Colonic mucosa (tissue), 4 donors: ENCODE results near the gene CEP85L. TPM values are rescaled to one million over a fixed set of nuclear protein-coding genes. Genes with fewer than 3 reads are reported as not detected.

ENCODE experiments used
- DNase-seq: peaks from one replicate; pipeline ENCODE4 v3.0.0-alpha.2; 2020
- H3K27ac ChIP-seq: fragments of 200-600 bp; one replicate; pipeline ENCODE4 v1.8.0; 2021
- H3K27me3 ChIP-seq: fragments of 200-600 bp; one replicate; pipeline ENCODE4 v1.8.0; 2021
- H3K36me3 ChIP-seq: fragments of 200-600 bp; one replicate; pipeline ENCODE4 v1.8.0; 2021
- H3K4me1 ChIP-seq: fragments of 200-600 bp; one replicate; pipeline ENCODE4 v1.8.0; 2021; ENCODE audit warnings: mild to moderate bottlenecking
- H3K4me3 ChIP-seq: fragments of 200-600 bp; one replicate; pipeline ENCODE4 v1.8.0; 2021
- H3K9ac ChIP-seq, 2 donors: one replicate each; pipeline ENCODE4 v1.7.0; 2013; ENCODE audit warnings: control low read depth in 2 of 2, low read depth in 2 of 2, low read length in 2 of 2
- H3K9me3 ChIP-seq: fragments of 200-600 bp; one replicate; pipeline ENCODE4 v1.8.0; 2021
- intact Hi-C: fragments of 100-400 bp; cut with DNase I; formaldehyde crosslinking; loops from one replicate; pipeline ENCODE4 v1.14.1; 2022
- total RNA-seq, 2 donors: library from RNA; stranded (reverse); fragmentation: NEBNext Ultra II Directional in 1 of 2; extraction: Animal tissue kit (Norgen Biotek cat#: 25700) in 1 of 2; gene quantifications; one replicate each; pipeline ENCODE4 v1.2.1, GENCODE V29; 2021
- TF ChIP-seq, protein P1 (sequence below): fragments of 200-600 bp; IDR thresholded peaks from one replicate; pipeline ENCODE4 v1.8.0; 2022; ENCODE audit warnings: antibody characterized with exemption, mild to moderate bottlenecking
- donor health status: healthy.
- donor health status: DM: no; HTN: no; CAD: no.
- donor health status: DM: no; HTN: no; CAD: no.

CEP85L gene
- total RNA-seq, 2 donors from 2014 or later = 2.9 to 3.2 TPM

DNA sequence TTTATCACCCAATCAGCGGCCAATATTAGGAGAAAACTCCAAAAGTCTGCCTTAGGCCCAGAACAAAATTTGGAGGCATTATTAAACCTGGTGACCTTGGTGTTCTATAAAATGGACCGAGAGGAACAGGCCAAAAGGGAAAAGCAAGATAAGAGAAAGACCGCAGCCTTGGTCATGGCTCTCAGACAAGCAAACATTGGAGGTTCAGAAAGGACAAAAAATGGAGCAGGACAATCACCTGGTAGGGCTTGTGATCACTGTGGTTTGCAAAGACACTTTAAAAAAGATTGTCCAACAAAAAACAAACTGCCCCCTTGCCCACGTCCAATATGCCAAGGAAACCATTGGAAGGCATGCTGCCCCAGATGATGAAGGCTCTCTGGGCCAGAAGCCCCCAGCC lies 31.2 kb downstream of the CEP85L start:
- no peak overlapping the region for H3K4me3 ChIP-seq
- no peaks in the 10 kb centered on the region for H3K36me3 ChIP-seq
- H3K27me3 ChIP-seq = no peaks in the 10 kb centered on the region
- TF ChIP-seq, protein P1, sequence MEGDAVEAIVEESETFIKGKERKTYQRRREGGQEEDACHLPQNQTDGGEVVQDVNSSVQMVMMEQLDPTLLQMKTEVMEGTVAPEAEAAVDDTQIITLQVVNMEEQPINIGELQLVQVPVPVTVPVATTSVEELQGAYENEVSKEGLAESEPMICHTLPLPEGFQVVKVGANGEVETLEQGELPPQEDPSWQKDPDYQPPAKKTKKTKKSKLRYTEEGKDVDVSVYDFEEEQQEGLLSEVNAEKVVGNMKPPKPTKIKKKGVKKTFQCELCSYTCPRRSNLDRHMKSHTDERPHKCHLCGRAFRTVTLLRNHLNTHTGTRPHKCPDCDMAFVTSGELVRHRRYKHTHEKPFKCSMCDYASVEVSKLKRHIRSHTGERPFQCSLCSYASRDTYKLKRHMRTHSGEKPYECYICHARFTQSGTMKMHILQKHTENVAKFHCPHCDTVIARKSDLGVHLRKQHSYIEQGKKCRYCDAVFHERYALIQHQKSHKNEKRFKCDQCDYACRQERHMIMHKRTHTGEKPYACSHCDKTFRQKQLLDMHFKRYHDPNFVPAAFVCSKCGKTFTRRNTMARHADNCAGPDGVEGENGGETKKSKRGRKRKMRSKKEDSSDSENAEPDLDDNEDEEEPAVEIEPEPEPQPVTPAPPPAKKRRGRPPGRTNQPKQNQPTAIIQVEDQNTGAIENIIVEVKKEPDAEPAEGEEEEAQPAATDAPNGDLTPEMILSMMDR = no peak
- no peaks in the 10 kb centered on the region for H3K4me1 ChIP-seq
- H3K27ac ChIP-seq = no peak overlapping the region
- no peak overlapping the region for H3K9ac ChIP-seq
- no peak for DNase-seq
- intact Hi-C loops = no loop called here
- H3K9me3 ChIP-seq = no peaks in the 10 kb centered on the region

GRCh38 chr6:118618676-118619377 lies 32.6 kb downstream of the CEP85L start:
- H3K27me3 ChIP-seq = no peaks in the 10 kb centered on the region
- H3K9me3 ChIP-seq = no peaks in the 10 kb centered on the region
- no peaks in the 10 kb centered on the region for H3K4me1 ChIP-seq
- no peak overlapping the region for H3K27ac ChIP-seq
- peak; percentile 60 for DNase-seq
- intact Hi-C loops = loop anchor here (10.0 kb wide), 1 partner anchor 54 kb away; no protein-coding TSS in a partner anchor
- H3K4me3 ChIP-seq = no peak overlapping the region
- TF ChIP-seq, protein P1 = peak; percentile 83
- H3K36me3 ChIP-seq = no peaks in the 10 kb centered on the region
- H3K9ac ChIP-seq = no peak overlapping the region

DNA sequence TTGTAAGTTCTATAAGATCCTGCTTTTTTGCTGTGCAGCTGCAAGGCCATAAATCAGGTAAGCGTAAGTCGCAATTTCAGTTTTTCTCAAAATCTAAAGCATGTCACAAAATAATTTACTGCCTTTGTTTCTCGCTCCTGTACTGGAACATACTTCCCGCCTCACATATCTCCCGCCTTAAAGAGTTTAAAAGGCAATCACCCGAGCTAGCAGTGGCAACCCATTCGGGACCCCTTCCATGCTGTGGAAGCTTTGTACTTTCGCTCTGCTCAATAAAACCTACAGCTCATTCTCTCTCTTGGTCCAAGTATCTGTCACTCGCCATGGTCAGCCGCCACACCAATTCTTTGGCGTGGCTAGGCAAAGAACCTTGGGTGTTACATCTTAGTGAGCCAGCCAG lies 34.0 kb downstream of the CEP85L start:
- Histone ChIP-seq H3K9me3 (no peaks in the 10 kb centered on the region), H3K4me3 (no peak overlapping the region), H3K4me1 (no peaks in the 10 kb centered on the region), H3K9ac (no peak overlapping the region), H3K27ac (no peak overlapping the region), H3K27me3 (no peaks in the 10 kb centered on the region), H3K36me3 (no peaks in the 10 kb centered on the region)
- TF ChIP-seq, protein P1 = no peak
- no peak for DNase-seq
- intact Hi-C loops = loop anchor here (10.0 kb wide), 1 partner anchor 53 kb away; no protein-coding TSS in a partner anchor

DNA sequence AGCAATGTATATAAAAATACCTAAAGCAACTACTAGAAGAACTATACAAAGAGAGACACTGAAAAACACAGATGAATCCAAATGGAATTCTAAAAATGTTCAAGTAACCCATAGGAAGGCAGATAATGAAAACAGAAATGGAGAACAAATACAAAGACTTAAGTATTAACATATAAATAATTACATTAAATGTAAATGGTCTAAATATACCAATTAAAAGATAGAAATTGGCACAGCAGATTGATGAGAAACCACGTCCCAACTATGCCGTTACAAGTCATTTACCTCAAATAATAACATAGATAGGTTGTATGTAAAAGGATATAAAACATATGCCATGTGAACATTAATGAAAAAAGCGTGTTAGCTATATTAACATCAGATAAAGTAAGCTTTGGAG lies 40.1 kb downstream of the CEP85L start:
- H3K9ac ChIP-seq = no peak overlapping the region
- no peak for DNase-seq
- H3K9me3 ChIP-seq = no peaks in the 10 kb centered on the region
- TF ChIP-seq, protein P1 = no peak
- no peak overlapping the region for H3K4me3 ChIP-seq
- intact Hi-C loops = loop anchor here (10.0 kb wide), 1 partner anchor 47 kb away; no protein-coding TSS in a partner anchor
- no peaks in the 10 kb centered on the region for H3K4me1 ChIP-seq
- no peak overlapping the region for H3K27ac ChIP-seq
- no peaks in the 10 kb centered on the region for H3K36me3 ChIP-seq
- no peaks in the 10 kb centered on the region for H3K27me3 ChIP-seq

DNA sequence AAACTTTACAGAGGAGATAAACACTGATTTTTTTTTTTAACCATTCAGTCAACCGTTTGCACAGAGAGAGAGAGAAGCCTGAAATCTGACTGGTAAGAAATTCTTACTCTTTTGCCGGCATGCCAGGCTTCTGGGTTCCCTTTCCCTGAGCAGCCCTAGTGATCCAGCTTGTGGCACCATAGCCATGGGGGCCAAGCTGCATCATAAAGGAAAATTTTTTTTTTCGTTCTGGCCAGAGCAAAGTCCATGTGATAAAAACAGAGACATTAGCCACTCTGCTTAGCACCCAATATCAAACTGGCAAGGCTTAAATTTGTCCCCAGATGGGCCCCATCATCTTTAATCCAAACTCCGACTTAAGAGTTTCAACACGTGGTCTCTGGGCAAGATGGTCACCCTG lies 44.5 kb downstream of the CEP85L start:
- intact Hi-C loops = no loop called here
- no peaks in the 10 kb centered on the region for H3K4me1 ChIP-seq
- TF ChIP-seq, protein P1 = no peak
- no peaks in the 10 kb centered on the region for H3K9me3 ChIP-seq
- H3K27me3 ChIP-seq = no peaks in the 10 kb centered on the region
- H3K4me3 ChIP-seq = no peak overlapping the region
- H3K9ac ChIP-seq = no peak overlapping the region
- no peak overlapping the region for H3K27ac ChIP-seq
- no peaks in the 10 kb centered on the region for H3K36me3 ChIP-seq
- no peak for DNase-seq
